HCT116 (cell line): ENCODE measurements around the gene ASMTL. TPM values are rescaled to one million over a fixed set of nuclear protein-coding genes. Genes with fewer than 3 reads are reported as not detected.
A peak's percentile ranks its signal among the peaks of the same experiment; 100 is the strongest.

ENCODE experiments used
- ATAC-seq: fragments of 200-7000 bp; cut with Tn5 transposase; 2 replicates; pipeline ENCODE4 v1.9.1; 2020; ENCODE audit warnings: mild to moderate bottlenecking, moderate library complexity
- BruUV-seq: library from RNA; stranded (reverse); fragments of 400-500 nt; replicated peaks from 2 replicates; lab custom pipeline; 2021; lab: Mats Ljungman, UMichigan
- CTCF ChIA-PET: fragments of 300-600 bp; sonication (Branson Sonifier 250); formaldehyde crosslinking; loops from one replicate; lab custom pipeline; 2021; ENCODE audit warnings: antibody characterized with exemption; lab: Charles Lee
- POLR2A ChIA-PET: fragments of 300-600, 350-600 bp; sonication (Branson Sonifier 250); formaldehyde crosslinking; loops from one replicate; lab custom pipeline; 2021; ENCODE audit warnings: antibody characterized with exemption; lab: Charles Lee
- RAD21 ChIA-PET, 2 experiments: fragments of 300-600 bp; sonication (Branson Sonifier 250); formaldehyde crosslinking; loops; one replicate each; lab custom pipeline; 2023; ENCODE audit warnings: low total read pairs in 2 of 2; ENCODE audit not compliant: uncharacterized antibody in 2 of 2, unreplicated experiment in 2 of 2, low non-redundant PET in 1 of 2; lab: Charles Lee
- DNase-seq: peaks from one replicate; pipeline ENCODE4 v3.0.0-alpha.2; 2010; ENCODE audit warnings: low read depth, low spot score
- H2AFZ ChIP-seq: fragments of 200-600 bp; shearing (Covaris generic), sonication (generic); 2 replicates; pipeline ENCODE4 v1.6.1; 2017; ENCODE audit warnings: low read depth, mixed run types, mixed read lengths, antibody characterized with exemption, low read length; ENCODE audit not compliant: poor library complexity, severe bottlenecking
- H3K27ac ChIP-seq: 2 replicates; pipeline ENCODE4 v1.5.1; 2012; ENCODE audit warnings: low read depth, low read length
- H3K27me3 ChIP-seq: fragments of 200-600 bp; sonication (generic); 2 replicates; pipeline ENCODE4 v1.6.1; 2016; ENCODE audit warnings: mixed run types, low read length, mixed read lengths; ENCODE audit not compliant: insufficient read depth
- H3K36me3 ChIP-seq, 2 experiments: fragments of 200-500 bp in 1 of 2; fragments of 200-600 bp in 1 of 2; sonication (Bioruptor generic) in 1 of 2; sonication (generic) in 1 of 2; 2 replicates each; pipeline versions ENCODE4 v1.5.1 to v1.6.1; 2014 to 2016; ENCODE audit warnings: low read length in 2 of 2, inconsistent platforms in 1 of 2, mixed read lengths in 1 of 2, mixed run types in 1 of 2; ENCODE audit not compliant: insufficient read depth in 2 of 2, control insufficient read depth in 1 of 2
- H3K4me1 ChIP-seq, 2 experiments: fragments of 200-600 bp in 1 of 2; sonication (generic) in 1 of 2; 2 replicates each; pipeline versions ENCODE4 v1.5.1 to v1.6.1; 2012 to 2017; ENCODE audit warnings: low read length in 2 of 2, inconsistent platforms in 1 of 2, mild to moderate bottlenecking in 1 of 2, mixed read lengths in 1 of 2, mixed run types in 1 of 2, moderate library complexity in 1 of 2; ENCODE audit not compliant: insufficient read depth in 2 of 2, control insufficient read depth in 1 of 2
- H3K4me2 ChIP-seq: fragments of 200-600 bp; sonication (generic); 2 replicates; pipeline ENCODE4 v1.6.1; 2017; ENCODE audit warnings: mixed run types, low read length, mixed read lengths
- H3K4me3 ChIP-seq, 2 experiments: fragments of 200-600 bp in 1 of 2; sonication (generic) in 1 of 2; replicated peaks in 1 of 2; 2 replicates each; pipeline ENCODE4 v1.5.1; 2011 to 2016; ENCODE audit warnings: low read length in 2 of 2, control low read depth in 1 of 2, low read depth in 1 of 2, mild to moderate bottlenecking in 1 of 2, mixed read lengths in 1 of 2, mixed run types in 1 of 2
- H3K79me2 ChIP-seq: fragments of 200-600 bp; sonication (generic); 2 replicates; pipeline ENCODE4 v1.6.1; 2017; ENCODE audit warnings: mild to moderate bottlenecking, mixed run types, low read length, moderate library complexity, mixed read lengths; ENCODE audit not compliant: insufficient read depth
- H3K9ac ChIP-seq: fragments of 200-600 bp; sonication (generic); 2 replicates; pipeline ENCODE4 v1.6.1; 2016; ENCODE audit warnings: low read length, mixed read lengths
- H3K9me2 ChIP-seq: fragments of 200-600 bp; sonication (generic), shearing (Covaris generic); 2 replicates; pipeline ENCODE4 v1.6.1; 2017; ENCODE audit warnings: mixed run types, mild to moderate bottlenecking, moderate library complexity; ENCODE audit not compliant: insufficient read depth
- H3K9me3 ChIP-seq, 2 experiments: fragments of 200-500 bp in 1 of 2; fragments of 200-600 bp in 1 of 2; sonication (Bioruptor generic) in 1 of 2; sonication (generic) in 1 of 2; 2 replicates each; pipeline ENCODE4 v1.6.1; 2014 to 2017; ENCODE audit warnings: low read length in 2 of 2, mixed read lengths in 2 of 2, inconsistent platforms in 1 of 2, low read depth in 1 of 2, mild to moderate bottlenecking in 1 of 2, mixed run types in 1 of 2, moderate library complexity in 1 of 2; ENCODE audit not compliant: control insufficient read depth in 1 of 2, insufficient read depth in 1 of 2
- H4K20me1 ChIP-seq: fragments of 200-600 bp; sonication (generic), shearing (Covaris generic); 2 replicates; pipeline ENCODE4 v1.6.1; 2017; ENCODE audit warnings: mixed run types, mild to moderate bottlenecking, moderate library complexity; ENCODE audit not compliant: insufficient read depth
- CBX3 ChIP-seq: IDR thresholded peaks from 2 replicates; pipeline ENCODE4 v1.6.1; 2012; ENCODE audit warnings: low read depth
- CEBPB ChIP-seq: IDR thresholded peaks from 2 replicates; pipeline ENCODE4 v1.6.1; 2012; ENCODE audit warnings: low read depth
- ELF1 ChIP-seq: IDR thresholded peaks from 2 replicates; pipeline ENCODE4 v1.6.1; 2012; ENCODE audit warnings: low read depth, borderline replicate concordance
- EZH2 ChIP-seq: fragments of 200-600 bp; sonication (generic); IDR thresholded peaks from 2 replicates; pipeline ENCODE4 v1.6.1; 2017; ENCODE audit warnings: antibody characterized with exemption, mixed run types
- EZH2phosphoT487 ChIP-seq: fragments of 200-600 bp; IDR thresholded peaks from 2 replicates; pipeline ENCODE4 v1.6.1; 2018; ENCODE audit warnings: antibody characterized with exemption, borderline replicate concordance
- FOSL1 ChIP-seq: IDR thresholded peaks from 2 replicates; pipeline ENCODE4 v1.6.1; 2012; ENCODE audit warnings: low read depth
- JUND ChIP-seq: IDR thresholded peaks from 2 replicates; pipeline ENCODE4 v1.6.1; 2012
- POLR2A ChIP-seq: IDR thresholded peaks from 2 replicates; pipeline ENCODE4 v1.7.0; 2011; ENCODE audit warnings: borderline replicate concordance; ENCODE audit not compliant: insufficient read depth, insufficient read length; ENCODE audit errors: extremely low read depth
- POLR2AphosphoS5 ChIP-seq: IDR thresholded peaks from 2 replicates; pipeline ENCODE4 v1.6.1; 2011; ENCODE audit warnings: mild to moderate bottlenecking, low read depth, low read length, moderate library complexity
- RAD21 ChIP-seq: IDR thresholded peaks from 2 replicates; pipeline ENCODE4 v1.6.1; 2012; ENCODE audit warnings: low read depth, mild to moderate bottlenecking
- SIN3A ChIP-seq: IDR thresholded peaks from 2 replicates; pipeline ENCODE4 v1.6.1; 2012; ENCODE audit warnings: low read depth
- SRF ChIP-seq: IDR thresholded peaks from 2 replicates; pipeline ENCODE4 v1.6.1; 2012; ENCODE audit warnings: low read depth
- YY1 ChIP-seq: IDR thresholded peaks from 2 replicates; pipeline ENCODE4 v1.6.1; 2011; ENCODE audit warnings: low read length, low read depth, moderate library complexity, mild to moderate bottlenecking; ENCODE audit not compliant: insufficient replicate concordance; ENCODE audit errors: extremely low read depth
- ZFX ChIP-seq: fragments of 450-650 bp; IDR thresholded peaks from 2 replicates; pipeline ENCODE4 v1.6.1; 2017
- intact Hi-C: fragments of 100-400 bp; cut with micrococcal nuclease; formaldehyde crosslinking; loops from 2 replicates; pipeline ENCODE4 v1.10.0; 2022
- total RNA-seq: library from RNA; stranded (reverse); gene quantifications from one replicate; pipeline ENCODE4 v1.2.1, GENCODE V29; 2021; ENCODE audit not compliant: unreplicated experiment
- TF ChIP-seq, protein P1 (sequence below): IDR thresholded peaks from 2 replicates; pipeline ENCODE4 v1.6.1; 2012
- TF ChIP-seq, protein P2 (sequence below), 3 experiments: fragments of 200-600 bp in 1 of 3; sonication (generic) in 1 of 3; IDR thresholded peaks in 2 of 3; conservative IDR thresholded peaks in 1 of 3; 2 replicates each; pipeline ENCODE4 v1.5.1; 2012 to 2017; ENCODE audit warnings: low read depth in 2 of 3, low read length in 2 of 3, antibody characterized with exemption in 1 of 3, borderline replicate concordance in 1 of 3, control low read depth in 1 of 3, mild to moderate bottlenecking in 1 of 3, mixed read lengths in 1 of 3, mixed run types in 1 of 3, moderate library complexity in 1 of 3; ENCODE audit not compliant: insufficient read depth in 1 of 3
- TF ChIP-seq, protein P3 (sequence below): IDR thresholded peaks from 2 replicates; pipeline ENCODE4 v1.6.1; 2012

Gene ASMTL
- total RNA-seq, 1 experiment from 2014 or later, result 59.6 TPM

DNA sequence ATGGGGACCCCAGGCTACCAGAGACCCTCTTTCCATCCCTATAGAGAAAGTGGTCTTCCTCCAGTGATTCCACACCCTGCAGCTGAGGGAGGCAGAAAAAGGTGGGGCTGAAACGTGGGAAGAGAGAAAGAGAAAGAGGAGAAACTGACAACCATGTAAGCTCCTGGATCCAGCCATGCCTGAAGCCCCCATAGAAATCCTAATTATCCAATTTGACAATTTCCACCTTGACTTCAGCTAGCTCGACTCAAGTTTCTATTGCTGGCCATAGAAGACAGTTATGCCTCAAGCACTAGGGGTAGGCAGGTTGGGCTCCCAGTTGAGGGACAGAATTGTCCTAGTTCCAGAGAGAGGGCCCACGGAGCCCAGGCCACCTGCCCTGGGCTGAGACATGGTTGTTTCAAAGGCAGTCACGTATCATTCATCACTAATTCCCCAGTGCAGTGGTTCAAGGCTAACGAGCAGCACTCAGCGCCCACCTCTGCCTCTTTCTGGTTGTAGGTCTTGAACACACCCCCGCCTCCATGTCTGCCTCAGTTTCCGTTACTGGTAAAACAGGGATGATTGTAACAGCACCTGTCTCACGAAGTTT, 39.8 kb upstream of the ASMTL start:
- ChIA-PET CTCF (no interaction called here), RAD21 (no interaction called here), POLR2A (no interaction called here)
- no peak overlapping the region for H3K4me2 ChIP-seq
- no peak overlapping the region for H3K4me3 ChIP-seq
- H3K79me2 ChIP-seq, result no peaks in the 10 kb centered on the region
- no peak overlapping the region for H3K9ac ChIP-seq
- no peaks in the 10 kb centered on the region for H3K9me3 ChIP-seq
- H3K27ac ChIP-seq, result no peak overlapping the region
- ATAC-seq (no peak), DNase-seq (no peak)
- no peaks in the 10 kb centered on the region for H4K20me1 ChIP-seq
- TF ChIP-seq YY1 (no peak), JUND (no peak), POLR2A (no peak), ELF1 (no peak), EZH2phosphoT487 (no peak), RAD21 (no peak), SIN3A (no peak), CBX3 (no peak), EZH2 (no peak), POLR2AphosphoS5 (no peak), FOSL1 (no peak)
- TF ChIP-seq, protein P1, sequence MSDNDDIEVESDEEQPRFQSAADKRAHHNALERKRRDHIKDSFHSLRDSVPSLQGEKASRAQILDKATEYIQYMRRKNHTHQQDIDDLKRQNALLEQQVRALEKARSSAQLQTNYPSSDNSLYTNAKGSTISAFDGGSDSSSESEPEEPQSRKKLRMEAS, result no peak
- intact Hi-C loops, result no loop called here
- H3K36me3 ChIP-seq, result no peaks in the 10 kb centered on the region
- no peaks in the 10 kb centered on the region for H3K27me3 ChIP-seq
- BruUV-seq, result no TSS peak
- H3K9me2 ChIP-seq, result no peaks in the 10 kb centered on the region
- H2AFZ ChIP-seq, result no peak overlapping the region
- no peaks in the 10 kb centered on the region for H3K4me1 ChIP-seq

DNA sequence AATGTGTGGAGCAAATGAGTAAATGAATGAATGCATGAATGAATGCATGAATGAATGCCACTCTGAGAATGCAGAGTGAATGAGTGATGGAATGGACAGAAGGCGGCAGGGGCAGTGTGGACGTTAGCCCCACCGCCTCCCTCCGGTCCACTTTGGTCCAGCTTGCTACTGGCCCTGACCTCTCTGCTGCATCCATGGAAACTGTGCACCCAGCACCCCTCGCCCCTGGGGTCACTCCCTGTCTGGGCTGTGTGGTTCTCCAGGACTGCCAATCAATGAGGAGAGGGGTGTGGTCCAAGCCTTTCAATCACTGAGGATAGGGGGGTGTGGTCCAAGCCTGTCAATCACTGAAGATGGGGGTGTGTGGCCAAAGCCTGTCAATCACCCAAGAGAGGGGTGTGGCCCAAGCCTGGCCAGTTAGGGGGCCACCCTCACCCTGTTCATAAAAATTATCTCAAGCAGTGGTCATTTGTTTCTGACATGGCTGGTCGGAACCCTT, 39.2 kb upstream of the ASMTL start:
- Histone ChIP-seq H3K36me3 (no peaks in the 10 kb centered on the region), H4K20me1 (no peaks in the 10 kb centered on the region), H3K9me2 (no peaks in the 10 kb centered on the region), H3K9me3 (no peaks in the 10 kb centered on the region), H3K9ac (no peak overlapping the region), H2AFZ (no peak overlapping the region), H3K27me3 (no peaks in the 10 kb centered on the region), H3K79me2 (no peaks in the 10 kb centered on the region), H3K4me1 (no peaks in the 10 kb centered on the region), H3K27ac (no peak overlapping the region), H3K4me2 (no peak overlapping the region), H3K4me3 (no peak overlapping the region)
- CTCF ChIA-PET, result no interaction called here
- TF ChIP-seq SIN3A (no peak), FOSL1 (no peak), EZH2 (no peak), POLR2AphosphoS5 (no peak), CEBPB (no peak), SRF (no peak), EZH2phosphoT487 (no peak), ZFX (no peak), RAD21 (no peak), ELF1 (no peak), YY1 (no peak), JUND (no peak)
- TF ChIP-seq, protein P2, sequence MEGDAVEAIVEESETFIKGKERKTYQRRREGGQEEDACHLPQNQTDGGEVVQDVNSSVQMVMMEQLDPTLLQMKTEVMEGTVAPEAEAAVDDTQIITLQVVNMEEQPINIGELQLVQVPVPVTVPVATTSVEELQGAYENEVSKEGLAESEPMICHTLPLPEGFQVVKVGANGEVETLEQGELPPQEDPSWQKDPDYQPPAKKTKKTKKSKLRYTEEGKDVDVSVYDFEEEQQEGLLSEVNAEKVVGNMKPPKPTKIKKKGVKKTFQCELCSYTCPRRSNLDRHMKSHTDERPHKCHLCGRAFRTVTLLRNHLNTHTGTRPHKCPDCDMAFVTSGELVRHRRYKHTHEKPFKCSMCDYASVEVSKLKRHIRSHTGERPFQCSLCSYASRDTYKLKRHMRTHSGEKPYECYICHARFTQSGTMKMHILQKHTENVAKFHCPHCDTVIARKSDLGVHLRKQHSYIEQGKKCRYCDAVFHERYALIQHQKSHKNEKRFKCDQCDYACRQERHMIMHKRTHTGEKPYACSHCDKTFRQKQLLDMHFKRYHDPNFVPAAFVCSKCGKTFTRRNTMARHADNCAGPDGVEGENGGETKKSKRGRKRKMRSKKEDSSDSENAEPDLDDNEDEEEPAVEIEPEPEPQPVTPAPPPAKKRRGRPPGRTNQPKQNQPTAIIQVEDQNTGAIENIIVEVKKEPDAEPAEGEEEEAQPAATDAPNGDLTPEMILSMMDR (IDR thresholded peaks at IDR 0.05 in 2 of 3, conservative IDR thresholded peaks at IDR 0.05 in 1 of 3; ENCODE audit: borderline replicate concordance in 1 of 3, insufficient read depth in 1 of 3, low read depth in 2 of 3, low read length in 2 of 3), result no peak
- TF ChIP-seq, protein P3, sequence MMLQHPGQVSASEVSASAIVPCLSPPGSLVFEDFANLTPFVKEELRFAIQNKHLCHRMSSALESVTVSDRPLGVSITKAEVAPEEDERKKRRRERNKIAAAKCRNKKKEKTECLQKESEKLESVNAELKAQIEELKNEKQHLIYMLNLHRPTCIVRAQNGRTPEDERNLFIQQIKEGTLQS, result no peak
- peak; percentile 96 for ATAC-seq
- RAD21 ChIA-PET, result no interaction called here
- DNase-seq, result peak; percentile 66
- no TSS peak for BruUV-seq
- POLR2A ChIA-PET, result no interaction called here
- intact Hi-C loops, result no loop called here
